NT2/D1 (cell line): ENCODE data around the gene SPIN2A.
"Not testable (repeated sequence)": the region's sequence is repeated elsewhere in the genome, so short reads cannot be mapped to it uniquely, and the experiment has no call there.

Experiments used
- YY1 ChIP-seq: IDR thresholded peaks from 2 replicates; pipeline ENCODE4 v1.6.1; 2011; ENCODE audit not compliant: insufficient read length, insufficient read depth
- ZNF274 ChIP-seq: IDR thresholded peaks from 2 replicates; pipeline ENCODE4 v1.6.1; 2011; ENCODE audit warnings: mild to moderate bottlenecking, low read depth, low read length

GRCh38 chrX:57102918-57103317, 34.3 kb downstream of the SPIN2A start:
- TF ChIP-seq YY1, ZNF274: not testable (repeated sequence)
